ENCODE data around the gene AAMDC.
"Not testable (repeated sequence)": the region's sequence is repeated elsewhere in the genome, so short reads cannot be mapped to it uniquely, and the experiment has no call there.

DNA sequence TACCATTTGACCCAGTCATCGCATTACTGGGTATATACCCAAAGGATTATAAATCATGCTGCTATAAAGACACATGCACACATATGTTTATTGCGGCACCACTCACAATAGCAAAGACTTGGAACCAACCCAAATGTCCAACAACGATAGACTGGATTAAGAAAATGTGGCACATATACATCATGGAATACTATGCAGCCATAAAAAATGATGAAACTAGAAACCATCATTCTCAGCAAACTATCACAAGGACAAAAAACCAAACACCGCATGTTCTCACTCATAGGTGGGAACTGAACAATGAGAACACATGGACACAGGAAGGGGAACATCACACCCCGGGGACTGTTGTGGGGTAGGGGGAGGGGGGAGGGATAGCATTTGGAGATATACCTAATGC is 68.1 kb downstream of the AAMDC start:
- TF ChIP-seq EP300 (IDR thresholded peaks at IDR 0.05; ENCODE audit: low read depth); POLR2A (IDR thresholded peaks at IDR 0.05): not testable (repeated sequence)
- TF ChIP-seq, protein P1, sequence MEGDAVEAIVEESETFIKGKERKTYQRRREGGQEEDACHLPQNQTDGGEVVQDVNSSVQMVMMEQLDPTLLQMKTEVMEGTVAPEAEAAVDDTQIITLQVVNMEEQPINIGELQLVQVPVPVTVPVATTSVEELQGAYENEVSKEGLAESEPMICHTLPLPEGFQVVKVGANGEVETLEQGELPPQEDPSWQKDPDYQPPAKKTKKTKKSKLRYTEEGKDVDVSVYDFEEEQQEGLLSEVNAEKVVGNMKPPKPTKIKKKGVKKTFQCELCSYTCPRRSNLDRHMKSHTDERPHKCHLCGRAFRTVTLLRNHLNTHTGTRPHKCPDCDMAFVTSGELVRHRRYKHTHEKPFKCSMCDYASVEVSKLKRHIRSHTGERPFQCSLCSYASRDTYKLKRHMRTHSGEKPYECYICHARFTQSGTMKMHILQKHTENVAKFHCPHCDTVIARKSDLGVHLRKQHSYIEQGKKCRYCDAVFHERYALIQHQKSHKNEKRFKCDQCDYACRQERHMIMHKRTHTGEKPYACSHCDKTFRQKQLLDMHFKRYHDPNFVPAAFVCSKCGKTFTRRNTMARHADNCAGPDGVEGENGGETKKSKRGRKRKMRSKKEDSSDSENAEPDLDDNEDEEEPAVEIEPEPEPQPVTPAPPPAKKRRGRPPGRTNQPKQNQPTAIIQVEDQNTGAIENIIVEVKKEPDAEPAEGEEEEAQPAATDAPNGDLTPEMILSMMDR (IDR thresholded peaks at IDR 0.05) = not testable (repeated sequence)
